IMR-90 (cell line): ENCODE data around the gene KL. TPM values are rescaled to one million over a fixed set of nuclear protein-coding genes. Genes with fewer than 3 reads are reported as not detected.

Source experiments
- ATAC-seq: fragments of 200-7000 bp; cut with Tn5 transposase; 2 replicates; pipeline ENCODE4 v1.9.1; 2020; ENCODE audit warnings: low read depth, mild to moderate bottlenecking, moderate library complexity
- BruUV-seq: library from RNA; stranded (reverse); fragments of 400-500 nt; replicated peaks from 2 replicates; lab custom pipeline; 2021; lab: Mats Ljungman, UMichigan
- CTCF ChIA-PET: fragments of 300-600 bp; formaldehyde crosslinking; extraction: SDS; loops from one replicate; lab custom pipeline; 2021; ENCODE audit warnings: antibody characterized with exemption; lab: Yijun Ruan, JAX
- POLR2A ChIA-PET: fragments of 300-600 bp; sonication (Branson Sonifier 250); formaldehyde crosslinking; loops from one replicate; lab custom pipeline; 2022; ENCODE audit warnings: antibody characterized with exemption; ENCODE audit not compliant: unreplicated experiment; lab: Charles Lee
- DNase-seq: peaks from one replicate; pipeline ENCODE4 v3.0.0; 2013
- H2AFZ ChIP-seq: replicated peaks from 2 replicates; pipeline ENCODE3; 2013; ENCODE audit warnings: low read length, mild to moderate bottlenecking; ENCODE audit not compliant: poor library complexity
- H2AK5ac ChIP-seq: 2 replicates; pipeline ENCODE4 v1.6.1; 2013; ENCODE audit warnings: low read depth, low read length, inconsistent platforms
- H2AK9ac ChIP-seq: replicated peaks from 2 replicates; pipeline ENCODE3; 2013; ENCODE audit warnings: mild to moderate bottlenecking, low read depth, low read length, moderate library complexity; ENCODE audit not compliant: poor library complexity
- H2BK120ac ChIP-seq: 2 replicates; pipeline ENCODE4 v1.6.1; 2013; ENCODE audit warnings: low read depth, low read length, inconsistent platforms
- H2BK15ac ChIP-seq: 3 replicates; pipeline ENCODE4 v1.6.1; 2013; ENCODE audit warnings: low read depth, low read length, inconsistent platforms
- H2BK20ac ChIP-seq: 2 replicates; pipeline ENCODE4 v1.6.1; 2013; ENCODE audit warnings: low read depth, mild to moderate bottlenecking, inconsistent platforms, low read length, moderate library complexity
- H2BK5ac ChIP-seq: 2 replicates; pipeline ENCODE4 v1.6.1; 2013; ENCODE audit warnings: mild to moderate bottlenecking, low read depth, low read length, inconsistent platforms; ENCODE audit not compliant: poor library complexity, severe bottlenecking
- H3K14ac ChIP-seq: replicated peaks from 2 replicates; pipeline ENCODE4 v1.6.1; 2013; ENCODE audit warnings: low read depth, low read length, inconsistent platforms
- H3K18ac ChIP-seq: 2 replicates; pipeline ENCODE4 v1.6.1; 2013; ENCODE audit warnings: low read depth, low read length, control low read depth
- H3K23ac ChIP-seq: 2 replicates; pipeline ENCODE4 v1.6.1; 2013; ENCODE audit warnings: low read depth, low read length, inconsistent platforms
- H3K27ac ChIP-seq: 2 replicates; pipeline ENCODE4 v1.5.1; 2013; ENCODE audit warnings: mild to moderate bottlenecking, control low read depth, low read length; ENCODE audit not compliant: insufficient read depth
- H3K27me3 ChIP-seq: 2 replicates; pipeline ENCODE4 v1.6.1; 2013; ENCODE audit warnings: low read length; ENCODE audit not compliant: control insufficient read depth, insufficient read depth
- H3K36me3 ChIP-seq: 2 replicates; pipeline ENCODE4 v1.6.1; 2013; ENCODE audit warnings: low read length, mixed read lengths; ENCODE audit not compliant: control insufficient read depth, insufficient read depth
- H3K4ac ChIP-seq: 2 replicates; pipeline ENCODE4 v1.6.1; 2013; ENCODE audit warnings: low read depth, low read length, inconsistent platforms
- H3K4me1 ChIP-seq: 2 replicates; pipeline ENCODE4 v1.6.1; 2013; ENCODE audit warnings: low read length, mixed read lengths; ENCODE audit not compliant: control insufficient read depth, insufficient read depth
- H3K4me2 ChIP-seq: 2 replicates; pipeline ENCODE4 v1.6.1; 2013; ENCODE audit warnings: low read depth, mild to moderate bottlenecking, control low read depth, low read length, moderate library complexity
- H3K4me3 ChIP-seq: 2 replicates; pipeline ENCODE4 v1.5.1; 2013; ENCODE audit warnings: low read depth, mild to moderate bottlenecking, control low read depth, low read length, moderate library complexity; ENCODE audit not compliant: insufficient read depth
- H3K56ac ChIP-seq: 2 replicates; pipeline ENCODE4 v1.6.1; 2013; ENCODE audit warnings: low read length, inconsistent platforms; ENCODE audit not compliant: insufficient read depth; ENCODE audit errors: extremely low read depth
- H3K79me1 ChIP-seq, 2 experiments: 2 replicates each; pipeline ENCODE4 v1.6.1; 2013; ENCODE audit warnings: low read length in 2 of 2, inconsistent platforms in 1 of 2, low read depth in 1 of 2
- H3K9ac ChIP-seq: 2 replicates; pipeline ENCODE4 v1.6.1; 2013; ENCODE audit warnings: low read depth, low read length, control low read depth
- H3K9me1 ChIP-seq: 2 replicates; pipeline ENCODE4 v1.6.1; 2013; ENCODE audit warnings: low read length, inconsistent platforms; ENCODE audit not compliant: insufficient read depth
- H3K9me3 ChIP-seq: 2 replicates; pipeline ENCODE4 v1.6.1; 2013; ENCODE audit warnings: low read length; ENCODE audit not compliant: control insufficient read depth, insufficient read depth
- H4K20me1 ChIP-seq: 2 replicates; pipeline ENCODE4 v1.6.1; 2013; ENCODE audit warnings: low read length, inconsistent platforms; ENCODE audit not compliant: insufficient read depth
- H4K5ac ChIP-seq: 2 replicates; pipeline ENCODE4 v1.6.1; 2013; ENCODE audit warnings: mild to moderate bottlenecking, low read depth, low read length, control low read depth
- H4K8ac ChIP-seq, 2 experiments: 2 replicates each; pipeline ENCODE4 v1.6.1; 2013; ENCODE audit warnings: low read depth in 2 of 2, low read length in 2 of 2, control low read depth in 1 of 2, inconsistent platforms in 1 of 2
- H4K91ac ChIP-seq: 2 replicates; pipeline ENCODE4 v1.6.1; 2013; ENCODE audit warnings: low read depth, low read length, inconsistent platforms; ENCODE audit not compliant: insufficient read depth
- BHLHE40 ChIP-seq: fragments of 150-350 bp; IDR thresholded peaks from 2 replicates; pipeline ENCODE4 v1.6.1; 2016; ENCODE audit warnings: mild to moderate bottlenecking, low read depth, low read length
- CEBPB ChIP-seq: IDR thresholded peaks from 2 replicates; pipeline ENCODE4 v1.6.1; 2012; ENCODE audit warnings: low read depth, low read length, improper control_type of control experiment
- CHD1 ChIP-seq: IDR thresholded peaks from 2 replicates; pipeline ENCODE4 v1.6.1; 2012; ENCODE audit warnings: low read depth, low read length, improper control_type of control experiment
- CTCF ChIP-seq: conservative IDR thresholded peaks from 2 replicates; pipeline ENCODE4 v1.5.1; 2012; ENCODE audit warnings: mild to moderate bottlenecking, low read depth, low read length, improper control_type of control experiment
- FOS ChIP-seq: fragments of 150-350 bp; IDR thresholded peaks from 2 replicates; pipeline ENCODE4 v1.6.1; 2016; ENCODE audit warnings: low read depth, low read length
- MAFK ChIP-seq: IDR thresholded peaks from 2 replicates; pipeline ENCODE4 v1.6.1; 2012; ENCODE audit warnings: low read depth, low read length, improper control_type of control experiment
- MAZ ChIP-seq: IDR thresholded peaks from 2 replicates; pipeline ENCODE4 v1.6.1; 2012; ENCODE audit warnings: low read depth, mild to moderate bottlenecking, low read length, improper control_type of control experiment, moderate library complexity, borderline replicate concordance
- MXI1 ChIP-seq: IDR thresholded peaks from 2 replicates; pipeline ENCODE4 v1.6.1; 2012; ENCODE audit warnings: low read depth, mild to moderate bottlenecking, low read length, moderate library complexity, borderline replicate concordance
- NFE2L2 ChIP-seq: fragments of 150-350 bp; IDR thresholded peaks from 2 replicates; pipeline ENCODE4 v1.6.1; 2016; ENCODE audit warnings: low read depth, mild to moderate bottlenecking, low read length
- POLR2A ChIP-seq: IDR thresholded peaks from 2 replicates; pipeline ENCODE4 v1.6.1; 2012; ENCODE audit warnings: mild to moderate bottlenecking, low read depth, low read length
- RAD21 ChIP-seq: IDR thresholded peaks from 2 replicates; pipeline ENCODE4 v1.6.1; 2012; ENCODE audit warnings: low read length, improper control_type of control experiment
- RCOR1 ChIP-seq: IDR thresholded peaks from 2 replicates; pipeline ENCODE4 v1.6.1; 2012; ENCODE audit warnings: mild to moderate bottlenecking, low read length, improper control_type of control experiment; ENCODE audit not compliant: insufficient replicate concordance
- RFX5 ChIP-seq: IDR thresholded peaks from 2 replicates; pipeline ENCODE4 v1.8.0; 2012; ENCODE audit warnings: low read depth, mild to moderate bottlenecking, low read length, moderate library complexity
- SMC3 ChIP-seq: fragments of 150-350 bp; IDR thresholded peaks from 2 replicates; pipeline ENCODE4 v1.6.1; 2016; ENCODE audit warnings: low read depth, mild to moderate bottlenecking, antibody characterized with exemption, low read length, moderate library complexity
- USF2 ChIP-seq: fragments of 150-350 bp; IDR thresholded peaks from 2 replicates; pipeline ENCODE4 v1.6.1; 2017; ENCODE audit warnings: mild to moderate bottlenecking, antibody characterized with exemption, low read length, low read depth
- WGBS, 2 experiments: methylation state at CpG; one replicate each; pipeline versions ENCODE4 v1.1.5 to v1.1.7; 2013; ENCODE audit warnings: missing lambda C conversion rate in 2 of 2; ENCODE audit not compliant: insufficient read length in 1 of 2; ENCODE audit errors: extremely low coverage in 2 of 2; 5-methylcytosine and 5-hydroxymethylcytosine counted together
- dilution Hi-C: fragments of 300-500 bp; cut with HindIII; formaldehyde crosslinking; loops from one replicate; pipeline ENCODE4 v1.14.3; 2018; ENCODE audit warnings: low sequenced_read_pairs; ENCODE audit not compliant: unreplicated experiment
- in situ Hi-C: fragments of 300-500 bp; cut with MboI; formaldehyde crosslinking; loops from 3 replicates; pipeline ENCODE4 v1.14.3; 2019; ENCODE audit warnings: low sequenced_read_pairs, inconsistent platforms, mixed read lengths
- intact Hi-C: fragments of 100-400 bp; cut with micrococcal nuclease; formaldehyde crosslinking; loops from 2 replicates; pipeline ENCODE4 v1.10.0; 2022
- polyA plus RNA-seq, 3 experiments: library from polyadenylated mRNA; depleted of rRNA; stranded (reverse); fragments of >200 nt; gene quantifications; 2 replicates each; pipeline ENCODE4 v1.2.3, GENCODE V29; 2012; ENCODE audit warnings: low replicate concordance in 1 of 3
- total RNA-seq: library from RNA; depleted of rRNA; stranded (reverse); fragments of >200 nt; gene quantifications from 2 replicates; pipeline ENCODE4 v1.2.3, GENCODE V29; 2012
- TF ChIP-seq, protein P1 (sequence below): fragments of 150-350 bp; IDR thresholded peaks from 2 replicates; pipeline ENCODE4 v1.6.1; 2016; ENCODE audit warnings: low read depth, mild to moderate bottlenecking, low read length, moderate library complexity, borderline replicate concordance

The KL gene
- total and polyA plus RNA-seq, 2 of the 4 experiments (the other 2 are of a cell fraction), result not detected

GRCh38 chr13:33014291-33014690 lies 1.9 kb upstream of the KL start:
- ChIA-PET POLR2A (no interaction called here), CTCF (no interaction called here)
- H4K91ac ChIP-seq, result no peak overlapping the region
- H3K9me3 ChIP-seq, result peaks cover 1% of the 10 kb centered on the region; the same call in 1 of the 2 replicates
- no peak overlapping the region for H3K14ac ChIP-seq
- H2AK5ac ChIP-seq, result no peak overlapping the region
- H2AFZ ChIP-seq, result no peak overlapping the region
- H2AK9ac ChIP-seq, result no peak overlapping the region
- H2BK15ac ChIP-seq, result no peak overlapping the region
- no peaks in the 10 kb centered on the region; the same call in 1 of the 2 replicates for H3K4me1 ChIP-seq
- H3K4me3 ChIP-seq, result no peak overlapping the region
- H4K5ac ChIP-seq, result no peak overlapping the region
- no peak overlapping the region for H2BK5ac ChIP-seq
- intact Hi-C loops (no loop called here), in situ Hi-C loops (no loop called here), dilution Hi-C loops (no loop called here)
- H2BK120ac ChIP-seq, result no peak overlapping the region
- no peak overlapping the region for H3K4ac ChIP-seq
- BruUV-seq, result no TSS peak
- no peak for DNase-seq
- no CpG with 5 or more reads among the region's 4 CpGs for WGBS, 2 experiments
- H3K56ac ChIP-seq, result no peak overlapping the region
- no peak overlapping the region for H3K9ac ChIP-seq
- no peak overlapping the region for H3K27ac ChIP-seq
- H3K79me1 ChIP-seq, result no peaks in the 10 kb centered on the region
- peaks cover 41% of the 10 kb centered on the region for H3K27me3 ChIP-seq
- H4K8ac ChIP-seq, result no peak overlapping the region
- no peak for ATAC-seq
- H4K20me1 ChIP-seq, result no peaks in the 10 kb centered on the region
- H3K23ac ChIP-seq, result no peak overlapping the region
- no peak overlapping the region for H3K18ac ChIP-seq
- no peaks in the 10 kb centered on the region for H3K9me1 ChIP-seq
- no peaks in the 10 kb centered on the region for H3K36me3 ChIP-seq
- TF ChIP-seq RAD21 (no peak), MAFK (no peak), MXI1 (no peak), RFX5 (no peak), USF2 (no peak), MAZ (no peak), CEBPB (no peak), RCOR1 (no peak), CTCF (no peak), CHD1 (no peak), BHLHE40 (no peak), SMC3 (no peak), NFE2L2 (no peak), FOS (no peak), POLR2A (no peak)
- TF ChIP-seq, protein P1, sequence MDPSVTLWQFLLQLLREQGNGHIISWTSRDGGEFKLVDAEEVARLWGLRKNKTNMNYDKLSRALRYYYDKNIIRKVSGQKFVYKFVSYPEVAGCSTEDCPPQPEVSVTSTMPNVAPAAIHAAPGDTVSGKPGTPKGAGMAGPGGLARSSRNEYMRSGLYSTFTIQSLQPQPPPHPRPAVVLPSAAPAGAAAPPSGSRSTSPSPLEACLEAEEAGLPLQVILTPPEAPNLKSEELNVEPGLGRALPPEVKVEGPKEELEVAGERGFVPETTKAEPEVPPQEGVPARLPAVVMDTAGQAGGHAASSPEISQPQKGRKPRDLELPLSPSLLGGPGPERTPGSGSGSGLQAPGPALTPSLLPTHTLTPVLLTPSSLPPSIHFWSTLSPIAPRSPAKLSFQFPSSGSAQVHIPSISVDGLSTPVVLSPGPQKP, result no peak
- H2BK20ac ChIP-seq, result no peak overlapping the region
- H3K4me2 ChIP-seq, result no peak overlapping the region
